HG03097 (cell line): ENCODE results near the gene SLC23A1.
"Not testable (repeated sequence)": the region's sequence is repeated elsewhere in the genome, so short reads cannot be mapped to it uniquely, and the experiment has no call there.

Experiments used
- ATAC-seq: cut with Tn5 transposase; IDR thresholded peaks from one replicate; pipeline ENCODE4 v1.9.1; 2021; ENCODE audit not compliant: unreplicated experiment, low FRiP score

The SLC23A1 gene

DNA sequence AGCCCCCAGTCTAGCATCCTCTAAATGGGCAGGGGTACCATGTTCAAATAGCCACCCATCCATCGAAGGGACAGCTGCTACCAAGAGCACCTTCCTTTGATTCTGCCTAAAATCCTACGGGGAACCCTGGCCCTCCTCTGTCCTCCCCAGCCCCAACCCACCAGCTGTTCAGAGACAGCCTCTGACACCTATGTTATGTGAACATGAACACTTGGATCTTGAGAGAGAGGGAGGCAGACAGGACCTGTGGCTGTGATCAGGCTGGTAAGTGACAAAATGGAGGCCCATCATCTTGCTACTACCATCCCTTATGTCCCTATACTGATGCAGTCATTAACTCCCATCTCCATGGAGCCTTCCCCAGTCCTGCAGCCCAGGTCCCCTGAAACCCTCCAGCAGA lies 8.2 kb downstream of the SLC23A1 start:
- ATAC-seq = no peak

DNA sequence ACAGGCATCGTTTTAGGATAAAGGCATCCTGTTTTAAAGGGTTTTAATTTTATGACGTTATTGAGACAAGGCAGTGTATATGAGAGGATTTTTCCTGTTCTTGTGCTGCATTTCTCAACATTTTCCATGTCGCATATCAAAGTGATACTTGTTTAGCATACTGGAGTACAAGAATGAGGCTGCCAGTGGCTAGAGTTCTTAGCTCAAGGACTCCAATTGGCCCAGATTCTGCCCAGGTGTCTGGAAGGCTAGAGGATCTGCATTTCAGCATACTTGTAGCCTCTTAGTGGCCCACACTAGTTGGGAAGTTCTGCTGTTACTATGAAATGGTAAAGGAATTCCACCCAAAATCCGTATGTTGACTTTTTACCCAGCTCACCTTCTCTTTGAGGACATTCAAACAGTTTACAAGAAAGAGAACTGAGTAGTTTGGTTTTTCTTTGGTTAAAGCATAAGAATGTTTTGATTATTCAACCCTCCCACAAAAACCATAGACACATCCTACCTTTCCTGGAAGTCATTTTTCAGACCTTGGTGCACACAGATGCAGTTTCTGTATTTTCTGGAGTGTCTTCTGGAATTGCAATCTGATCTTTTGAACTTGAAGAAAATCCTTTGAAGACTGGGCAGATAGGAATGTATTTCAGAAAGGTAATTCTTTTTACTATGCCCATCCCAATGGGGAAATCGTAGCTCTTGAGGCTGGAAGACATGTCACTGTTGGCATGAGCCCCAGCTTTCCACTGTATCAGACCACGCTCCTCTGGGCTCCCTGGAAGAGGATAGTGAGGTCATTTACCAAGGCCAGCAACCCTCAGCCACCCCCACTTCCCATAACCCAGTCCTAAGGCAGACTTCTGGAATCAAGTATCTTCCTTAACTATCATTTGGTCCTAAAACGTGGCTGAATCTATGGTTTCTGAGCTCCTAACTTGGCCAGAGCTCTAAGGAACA lies 11.3 kb downstream of the SLC23A1 start:
- no peak for ATAC-seq

DNA sequence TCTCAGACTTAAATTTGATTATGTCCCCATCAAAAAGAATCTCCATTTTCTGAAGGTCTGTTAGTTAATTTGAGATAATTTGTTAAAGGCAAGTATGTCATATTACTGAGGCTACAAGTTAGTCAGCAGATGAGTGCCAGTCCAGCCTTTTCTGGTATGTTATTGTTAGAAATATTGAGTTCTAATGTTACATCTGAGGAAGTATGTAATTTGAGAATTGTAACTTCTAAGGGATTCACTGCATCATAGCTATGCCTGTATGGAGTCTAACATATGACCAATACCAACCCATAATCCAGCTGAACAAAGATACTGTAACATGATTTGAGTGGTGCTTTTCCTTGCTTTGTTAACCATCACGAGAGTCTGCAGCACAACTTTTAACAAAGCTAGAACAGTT lies 13.9 kb downstream of the SLC23A1 start:
- ATAC-seq = no peak

DNA sequence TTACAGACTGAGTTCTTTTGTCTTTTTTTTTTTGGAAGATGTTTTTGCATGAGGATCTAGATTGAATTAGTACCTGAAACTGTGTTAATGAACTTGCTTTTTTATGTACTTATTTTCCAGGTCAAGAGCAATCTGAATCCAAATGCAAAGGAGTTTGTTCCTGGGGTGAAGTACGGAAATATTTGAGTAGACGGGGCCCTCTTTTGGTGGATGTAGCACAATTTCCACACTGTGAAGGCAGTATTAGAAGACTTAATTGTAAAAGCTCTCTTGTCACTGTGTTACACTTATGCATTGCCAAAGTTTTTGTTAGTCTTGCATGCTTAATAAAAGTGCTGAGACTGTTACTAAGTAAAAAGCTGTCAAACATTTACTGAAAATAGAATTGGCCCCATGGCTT lies 14.5 kb downstream of the SLC23A1 start:
- ATAC-seq = no peak

DNA sequence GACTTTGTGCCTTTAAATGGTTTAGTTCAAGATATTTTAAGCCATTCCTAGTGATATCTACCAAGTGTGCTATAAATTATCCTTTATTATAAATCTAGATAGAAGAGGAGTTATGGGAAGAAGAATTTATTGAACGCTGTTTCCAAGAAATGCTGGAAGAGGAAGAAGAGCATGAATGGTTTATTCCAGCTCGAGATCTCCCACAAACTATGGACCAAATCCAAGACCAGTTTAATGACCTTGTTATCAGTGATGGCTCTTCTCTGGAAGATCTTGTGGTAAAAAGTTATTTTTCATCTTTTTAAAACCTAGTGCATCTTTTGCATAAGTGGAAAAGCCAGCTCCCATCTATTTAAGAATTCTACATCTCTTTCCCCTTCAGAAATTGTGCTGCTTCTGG lies 18.6 kb downstream of the SLC23A1 start:
- no peak for ATAC-seq

DNA sequence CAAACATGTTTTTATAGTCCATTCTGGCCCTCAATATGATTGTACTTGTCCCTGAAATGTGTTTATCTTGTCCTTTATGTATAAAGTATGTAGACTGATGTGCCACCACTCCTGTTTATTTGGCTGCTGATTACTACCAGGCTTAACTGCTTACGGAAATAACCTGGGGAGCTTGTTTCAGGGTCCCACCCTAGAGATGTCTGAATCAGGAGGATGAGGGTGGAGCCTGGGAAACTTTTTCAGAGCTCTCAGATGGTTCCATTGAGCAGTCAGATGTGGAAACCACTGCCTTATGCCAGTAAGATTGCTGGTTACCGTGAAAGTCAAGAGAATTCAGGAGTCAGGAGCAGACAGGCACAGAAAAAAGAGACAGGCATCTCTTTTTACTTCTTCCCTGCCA lies 19.2 kb downstream of the SLC23A1 start:
- no peak for ATAC-seq

DNA sequence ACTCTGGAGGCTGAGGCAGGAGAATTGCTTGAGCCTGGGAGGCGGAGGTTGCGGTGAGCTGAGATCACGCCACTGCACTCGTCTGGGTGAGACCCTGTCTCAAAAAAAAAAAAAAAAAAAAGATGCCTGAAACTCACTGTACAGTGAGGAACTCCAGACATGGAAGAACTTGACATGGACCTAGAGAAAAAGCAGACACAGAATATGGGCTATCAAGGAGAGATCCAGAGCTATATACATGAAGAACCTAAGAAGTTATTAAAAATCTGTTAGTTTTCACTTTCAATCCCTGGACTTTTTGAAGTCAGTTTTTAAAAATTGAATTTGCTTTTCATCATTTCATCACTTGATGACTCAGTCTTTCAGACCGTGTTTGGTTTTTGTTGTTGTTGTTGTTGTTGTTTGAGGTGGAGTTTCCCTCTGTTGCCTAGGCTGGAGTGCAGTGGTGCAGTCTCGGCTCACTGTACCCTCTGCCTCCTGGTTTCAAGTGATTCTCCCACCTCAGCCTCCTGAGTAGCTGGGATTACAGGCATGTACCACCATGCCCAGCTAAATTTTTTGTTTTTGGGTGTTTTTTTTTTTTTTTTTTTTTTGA lies 21.2 kb downstream of the SLC23A1 start:
- ATAC-seq = no peak

DNA sequence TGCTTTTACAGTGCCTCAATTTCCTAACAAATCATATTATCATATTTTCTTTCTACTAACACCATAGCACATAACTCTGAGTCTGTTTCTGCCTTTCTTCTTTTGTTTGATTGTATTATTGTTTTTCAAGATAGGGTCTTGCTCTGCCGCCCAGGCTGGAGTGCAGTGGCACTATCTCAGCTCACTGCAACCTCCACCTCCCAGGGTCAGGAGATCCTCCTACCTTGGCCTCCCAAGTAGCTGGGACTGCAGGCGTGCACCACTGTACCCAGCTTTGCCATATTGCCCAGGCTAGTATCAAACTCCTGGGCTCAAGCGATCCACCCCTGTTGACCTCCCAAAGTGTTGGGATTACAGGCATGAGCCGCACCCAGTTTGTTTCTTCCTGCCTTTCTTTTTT lies 22.7 kb downstream of the SLC23A1 start:
- ATAC-seq = no peak

DNA sequence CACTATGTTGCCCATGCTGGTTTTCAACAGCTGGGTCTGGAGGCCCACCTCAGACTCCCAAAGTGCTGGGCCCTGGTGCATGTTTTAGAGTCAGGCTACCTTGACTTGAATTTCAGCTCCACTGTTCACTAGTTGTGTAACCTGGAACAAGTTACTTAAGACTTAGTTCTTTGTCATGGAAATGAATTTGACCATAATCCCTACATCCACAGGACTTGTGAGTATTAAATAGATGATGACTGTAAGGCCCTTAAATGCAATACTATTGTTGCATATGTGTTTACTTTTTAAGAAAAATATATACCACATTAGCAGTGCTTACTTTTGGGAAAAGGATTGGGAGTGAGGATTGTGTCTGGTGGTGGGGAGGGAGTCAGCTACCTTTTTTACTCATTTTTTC lies 25.0 kb downstream of the SLC23A1 start:
- no peak for ATAC-seq

DNA sequence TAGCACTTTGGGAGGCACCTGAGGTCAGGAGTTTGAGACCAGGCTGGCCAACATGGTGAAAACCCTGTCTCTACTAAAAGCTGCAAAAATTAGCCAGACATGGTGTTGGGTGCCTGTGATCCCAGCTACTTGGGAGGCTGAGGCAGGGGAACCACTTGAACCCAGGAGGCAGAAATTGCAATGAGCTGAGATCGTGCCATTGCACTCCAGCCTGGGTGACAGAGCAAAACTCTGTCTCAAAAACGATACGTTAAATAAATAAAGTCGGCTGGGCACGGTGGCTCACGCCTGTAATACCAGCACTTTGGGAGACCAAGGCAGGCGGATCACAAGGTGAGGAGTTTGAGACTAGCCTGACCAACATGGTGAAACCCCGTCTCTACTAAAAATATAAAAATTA lies 27.2 kb downstream of the SLC23A1 start:
- ATAC-seq = not testable (repeated sequence)

DNA sequence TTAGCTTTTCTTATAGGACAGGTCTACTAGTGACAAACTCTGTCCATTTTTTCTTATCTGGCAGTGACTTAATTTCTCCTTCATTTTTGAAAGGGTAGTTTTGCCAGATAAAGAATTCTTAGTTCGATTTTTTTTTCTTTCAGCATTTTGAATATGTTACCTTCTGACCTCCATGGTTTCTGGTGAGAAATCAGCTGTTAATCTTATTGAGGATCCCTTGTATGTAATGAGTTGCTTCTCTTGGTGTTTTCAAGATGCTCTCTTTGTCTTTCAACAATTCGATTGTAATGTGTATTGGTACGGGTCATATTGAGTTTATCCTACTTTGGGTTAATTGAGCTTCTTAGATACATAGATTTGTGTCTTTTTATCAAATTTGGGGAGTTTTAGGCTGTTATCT lies 28.9 kb downstream of the SLC23A1 start:
- ATAC-seq = no peak

DNA sequence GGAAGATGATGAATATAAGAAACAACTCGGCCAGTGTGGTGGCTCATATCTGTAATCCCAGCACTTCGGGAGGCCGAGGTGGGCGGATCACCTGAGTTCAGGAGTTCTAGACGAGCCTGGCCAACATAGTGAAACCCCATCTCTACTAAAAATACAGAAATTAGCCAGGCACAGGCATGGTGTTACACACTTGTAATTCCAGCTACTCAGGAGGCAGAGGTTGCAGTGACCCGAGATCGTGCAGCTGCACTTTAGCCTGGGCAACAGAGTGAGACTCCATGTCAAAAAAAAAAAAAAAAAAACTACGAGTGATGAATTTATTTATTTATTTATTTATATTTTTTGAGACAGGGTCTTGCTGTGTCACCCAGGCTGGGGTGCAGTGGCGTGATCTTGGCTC lies 35.2 kb downstream of the SLC23A1 start:
- ATAC-seq = not testable (repeated sequence)

DNA sequence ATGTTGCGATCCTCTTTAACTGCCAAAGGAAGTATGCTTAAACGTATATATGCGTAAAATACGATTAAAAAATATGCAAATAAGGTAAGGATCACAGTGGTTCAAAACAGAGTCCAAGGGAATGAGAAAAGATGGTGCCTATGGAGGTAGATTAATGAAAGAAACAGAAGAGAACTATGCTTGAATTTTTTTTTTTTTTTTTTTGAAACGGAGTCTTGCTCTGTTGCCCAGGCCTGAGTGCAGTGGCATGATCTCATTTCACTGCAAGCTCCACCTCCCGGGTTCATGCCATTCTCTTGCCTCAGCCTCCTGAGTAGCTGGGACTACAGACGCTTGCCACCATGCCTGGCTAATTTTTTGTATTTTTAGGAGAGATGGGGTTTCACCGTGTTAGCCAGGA lies 37.7 kb downstream of the SLC23A1 start:
- ATAC-seq = not testable (repeated sequence)

DNA sequence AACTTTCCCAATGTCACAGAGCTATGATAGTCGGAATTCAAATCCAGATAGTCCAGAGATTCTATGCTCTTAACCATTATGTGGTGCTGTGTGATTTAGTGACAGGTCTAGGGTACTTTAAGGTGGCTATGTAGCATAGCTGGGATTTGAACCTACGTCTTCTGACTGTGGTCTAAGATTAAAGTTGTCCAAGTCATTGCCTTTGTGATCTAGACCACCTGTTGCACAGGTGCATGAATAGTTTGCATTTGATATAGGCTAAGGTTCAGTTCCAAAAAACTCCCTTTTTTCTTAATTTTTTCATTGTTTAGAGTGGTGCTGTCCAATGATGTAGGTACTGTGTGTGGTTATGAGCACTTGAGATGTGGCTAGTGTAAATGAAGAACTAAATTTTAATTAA lies 38.9 kb downstream of the SLC23A1 start:
- no peak for ATAC-seq

DNA sequence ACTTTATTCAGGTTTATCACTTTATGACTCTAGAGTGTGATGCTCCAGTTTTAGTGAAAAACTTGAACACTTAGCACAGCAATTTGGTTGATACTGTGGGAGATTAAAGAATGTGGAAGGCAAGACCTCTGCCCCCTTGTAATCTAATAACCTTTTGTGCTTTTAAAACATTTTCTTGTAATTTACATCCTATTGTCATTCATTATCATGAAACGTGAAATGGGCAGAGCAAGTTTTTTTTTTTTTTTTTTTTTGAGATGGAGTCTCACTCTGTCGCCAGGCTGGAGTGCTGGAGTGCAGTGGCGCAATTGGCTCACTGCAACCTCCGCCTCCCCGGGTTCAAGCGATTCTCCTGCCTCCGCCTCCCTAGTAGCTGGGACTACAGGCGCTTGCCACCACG lies 39.6 kb downstream of the SLC23A1 start:
- no peak for ATAC-seq

DNA sequence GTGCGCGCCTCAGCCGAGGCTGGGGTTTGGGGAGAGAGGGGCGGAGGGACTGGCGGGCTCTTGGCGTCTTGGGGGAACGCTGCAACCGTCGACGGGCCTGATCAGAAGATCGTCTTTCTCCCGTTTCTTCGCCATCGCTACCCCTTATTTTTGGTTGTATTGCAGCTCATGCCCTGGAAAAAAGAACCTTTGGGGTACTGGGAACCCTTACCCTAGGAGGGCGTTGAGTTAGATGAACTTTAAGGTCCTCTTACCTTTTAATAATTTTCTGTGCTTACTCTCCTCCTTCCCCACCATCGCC lies 40.7 kb downstream of the SLC23A1 start:
- ATAC-seq = peak; percentile 37

DNA sequence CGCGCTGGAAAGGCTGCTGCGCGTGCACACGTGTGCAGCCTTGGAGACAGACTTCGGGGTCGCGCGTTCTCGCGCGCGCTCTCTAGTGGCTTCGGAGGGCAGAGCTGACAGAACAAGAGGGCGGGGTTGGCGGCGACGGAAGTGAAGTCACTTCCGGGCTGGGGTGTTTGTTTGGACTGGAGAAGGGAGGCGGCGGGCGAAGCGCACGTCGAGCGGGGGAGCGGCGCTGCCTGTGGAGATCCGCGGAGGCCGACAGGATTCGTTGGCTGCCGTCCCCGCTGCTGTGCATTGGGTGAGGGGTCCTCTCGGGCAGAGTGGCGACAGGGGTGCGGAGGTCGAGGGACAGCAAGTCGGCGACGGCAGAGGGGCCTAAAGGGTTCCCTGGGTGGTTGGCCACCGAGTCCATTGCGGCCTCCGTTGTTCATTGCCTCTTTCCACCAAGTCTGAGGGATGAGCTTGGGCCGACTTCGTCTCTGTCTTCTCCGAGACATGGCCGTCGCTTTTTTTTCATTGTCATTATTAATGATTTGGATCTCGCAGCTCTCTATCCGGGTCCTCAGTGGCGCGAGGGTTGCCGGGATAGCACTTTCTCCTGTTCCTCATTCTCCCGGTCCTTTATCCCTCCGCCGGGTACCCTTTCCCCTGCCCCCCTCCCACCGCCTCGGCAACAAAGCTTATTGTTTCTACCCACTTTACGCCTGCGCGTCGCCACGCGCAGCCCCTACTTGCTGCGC lies 41.2 kb downstream of the SLC23A1 start, which contains the start of gene PAIP2:
Gene PAIP2, plus strand, starts transcription at position 166 of the 734 bp plus-strand sequence. CDS start 21,931 bp downstream, outside the sequence.
- peak; percentile 94 for ATAC-seq

DNA sequence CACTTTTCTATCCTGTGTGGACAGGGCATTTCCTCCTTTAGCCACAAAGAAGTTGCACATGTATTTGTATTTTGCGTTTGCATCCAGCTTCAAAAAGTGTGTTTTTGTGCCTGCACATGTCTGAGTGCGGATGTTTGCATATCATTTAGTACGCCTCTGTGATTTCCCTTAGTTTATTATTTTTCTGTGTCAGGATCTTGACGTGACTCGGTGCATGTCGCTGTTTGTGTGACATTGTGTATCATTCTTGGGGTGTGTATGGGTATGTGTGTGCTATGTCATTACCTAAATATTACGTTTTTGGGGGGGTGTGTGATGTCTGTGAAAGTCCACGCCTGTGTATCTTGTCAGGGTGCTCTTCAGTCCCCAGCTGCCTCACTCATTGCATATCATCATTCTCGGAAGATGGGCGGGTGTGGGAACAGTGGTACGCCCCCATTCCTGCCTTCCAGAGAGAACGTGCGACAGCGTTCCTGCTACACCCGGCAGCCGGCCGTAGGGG lies 41.9 kb downstream of the SLC23A1 start:
- ATAC-seq = no peak

DNA sequence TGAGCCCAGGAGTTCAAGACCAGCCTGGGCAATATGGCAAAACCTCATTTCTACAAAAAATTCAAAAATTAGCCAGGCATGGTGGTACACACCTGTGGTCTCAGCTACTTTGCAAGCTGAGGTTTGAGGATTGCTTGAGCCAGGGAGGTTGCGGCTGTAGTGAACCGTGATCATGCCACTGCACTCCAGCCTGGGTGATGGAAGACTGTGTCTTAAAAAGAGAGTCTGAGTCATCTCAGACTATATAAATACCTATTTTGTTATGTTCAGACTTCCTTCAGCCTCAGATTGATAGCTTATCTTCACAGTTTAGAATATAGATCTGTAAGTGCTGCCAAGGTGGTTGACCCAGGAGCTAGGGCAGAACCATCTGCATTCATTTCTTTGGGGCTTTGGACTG lies 43.0 kb downstream of the SLC23A1 start:
- ATAC-seq = no peak

DNA sequence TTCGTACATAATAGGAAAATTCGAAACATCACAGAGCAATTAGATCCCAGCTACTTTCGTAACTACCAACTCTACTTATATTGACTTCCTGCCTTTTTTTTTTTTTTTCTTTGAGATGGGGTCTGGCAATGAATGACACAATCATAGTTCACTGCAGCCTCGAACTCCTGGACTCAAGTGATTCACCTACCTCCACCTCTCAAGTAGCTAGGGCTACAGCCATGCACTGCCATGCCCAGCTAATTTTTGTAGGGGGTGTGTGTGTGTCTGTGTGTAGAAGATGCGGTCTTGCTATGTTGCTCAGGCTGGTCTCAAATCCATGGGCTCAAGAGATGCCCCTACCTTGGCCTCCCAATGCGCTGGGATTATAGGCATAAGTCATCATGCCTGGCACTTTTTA lies 47.3 kb downstream of the SLC23A1 start:
- no peak for ATAC-seq
